GM12878 (cell line): ENCODE measurements around the gene RRP36. TPM values are rescaled to one million over a fixed set of nuclear protein-coding genes. Genes with fewer than 3 reads are reported as not detected.

ENCODE experiments used
- ATAC-seq: fragments of 200-7000 bp; cut with Tn5 transposase; 3 replicates; pipeline ENCODE4 v1.9.1; 2020; ENCODE audit warnings: mild to moderate bottlenecking, moderate library complexity
- BruUV-seq: library from RNA; stranded (reverse); fragments of 400-500 nt; replicated peaks from 2 replicates; lab custom pipeline; 2021; lab: Mats Ljungman, UMichigan
- CTCF ChIA-PET: fragments of 300-600 bp; sonication (Branson Sonifier 250); formaldehyde crosslinking; extraction: SDS; loops from one replicate; lab custom pipeline; 2021; ENCODE audit warnings: inconsistent platforms; lab: Yijun Ruan, JAX
- POLR2A ChIA-PET: fragments of 350-600 bp; formaldehyde crosslinking; extraction: SDS; loops from one replicate; lab custom pipeline; 2021; ENCODE audit warnings: inconsistent platforms; lab: Charles Lee
- RAD21 ChIA-PET: fragments of 300-600 bp; sonication (Branson Sonifier 250); formaldehyde crosslinking; loops from one replicate; lab custom pipeline; 2023; ENCODE audit warnings: antibody characterized with exemption; ENCODE audit not compliant: unreplicated experiment; lab: Charles Lee
- SMC1A ChIA-PET: fragments of 300-600 bp; sonication (Branson Sonifier 250); formaldehyde crosslinking; loops from one replicate; lab custom pipeline; 2023; ENCODE audit not compliant: unreplicated experiment, uncharacterized antibody; lab: Charles Lee
- DNase-seq: peaks from one replicate; pipeline ENCODE4 v3.0.0-alpha.2; 2011; ENCODE audit warnings: low read depth, low spot score
- FAIRE-seq: peaks from 3 replicates; lab custom pipeline; 2011; peaks lifted over from hg19 to GRCh38; lab: Jason Lieb, UNC
- H2AFZ ChIP-seq: 2 replicates; pipeline ENCODE4 v1.6.0; 2011; ENCODE audit warnings: low read depth, low read length, control low read depth; ENCODE audit not compliant: control insufficient read depth
- H3K27ac ChIP-seq: 2 replicates; pipeline ENCODE4 v1.5.1; 2011; ENCODE audit warnings: control low read depth; ENCODE audit not compliant: control insufficient read depth, insufficient read depth
- H3K27me3 ChIP-seq, 2 experiments: replicated peaks in 1 of 2; 2 replicates each; pipeline versions ENCODE4 v1.6.0 to v1.6.1; 2011; ENCODE audit warnings: low read length in 1 of 2; ENCODE audit not compliant: control insufficient read depth in 2 of 2, insufficient read depth in 2 of 2
- H3K36me3 ChIP-seq, 2 experiments: 2 replicates each; pipeline ENCODE4 v1.5.1; 2011; ENCODE audit warnings: low read length in 1 of 2; ENCODE audit not compliant: control insufficient read depth in 2 of 2, insufficient read depth in 2 of 2
- H3K4me1 ChIP-seq: 2 replicates; pipeline ENCODE4 v1.6.1; 2011; ENCODE audit warnings: mild to moderate bottlenecking, low read length, moderate library complexity, mixed read lengths; ENCODE audit not compliant: control insufficient read depth, insufficient read depth
- H3K4me2 ChIP-seq: 2 replicates; pipeline ENCODE4 v1.6.0; 2011; ENCODE audit warnings: control low read depth; ENCODE audit not compliant: control insufficient read depth, insufficient read depth
- H3K4me3 ChIP-seq: fragments of 200-600 bp; sonication (generic); 2 replicates; pipeline ENCODE4 v1.5.1; 2016
- H3K79me2 ChIP-seq: 2 replicates; pipeline ENCODE4 v1.6.0; 2011; ENCODE audit warnings: low read length; ENCODE audit not compliant: control insufficient read depth, insufficient read depth
- H3K9ac ChIP-seq: 2 replicates; pipeline ENCODE4 v1.8.0; 2011; ENCODE audit warnings: low read length, control low read depth, mixed read lengths; ENCODE audit not compliant: control insufficient read depth, insufficient read depth
- H3K9me3 ChIP-seq: replicated peaks from 3 replicates; pipeline ENCODE4 v1.5.1; 2011; ENCODE audit warnings: mild to moderate bottlenecking, low read length; ENCODE audit not compliant: control insufficient read depth, insufficient read depth
- H4K20me1 ChIP-seq: 2 replicates; pipeline ENCODE4 v1.6.0; 2011; ENCODE audit not compliant: control insufficient read depth, insufficient read depth
- CEBPB ChIP-seq, 2 experiments: fragments of 150-350 bp in 1 of 2; IDR thresholded peaks; 2 replicates each; pipeline ENCODE4 v1.6.1; 2012 to 2014; ENCODE audit warnings: low read depth in 2 of 2, low read length in 2 of 2, borderline replicate concordance in 1 of 2, inconsistent platforms in 1 of 2
- E2F8 ChIP-seq: fragments of 450-650 bp; IDR thresholded peaks from 2 replicates; pipeline ENCODE4 v1.6.1; 2018; ENCODE audit warnings: mild to moderate bottlenecking, low read depth, moderate library complexity; ENCODE audit not compliant: partially characterized antibody
- KAT2A ChIP-seq: conservative IDR thresholded peaks from 2 replicates; pipeline ENCODE4 v1.6.1; 2011; ENCODE audit warnings: low read depth, low read length; ENCODE audit not compliant: control insufficient read depth
- RFX5 ChIP-seq: IDR thresholded peaks from 2 replicates; pipeline ENCODE4 v1.6.1; 2011; ENCODE audit warnings: low read depth, low read length, improper control_type of control experiment
- WGBS: methylation state at CpG from one replicate; pipeline ENCODE4 v1.1.6; 2016; ENCODE audit warnings: low lambda C conversion rate; ENCODE audit not compliant: insufficient replicate concordance, insufficient coverage; ENCODE audit errors: missing lambda C conversion rate; 5-methylcytosine and 5-hydroxymethylcytosine counted together
- in situ Hi-C: fragments of 300-500 bp; cut with MboI; formaldehyde crosslinking; loops from 9 replicates; pipeline ENCODE4 v1.14.3; 2018; ENCODE audit warnings: mixed read lengths
- intact Hi-C: fragments of 100-400 bp; cut with micrococcal nuclease; formaldehyde crosslinking; loops from one replicate; pipeline ENCODE4 v1.14.2; 2022; ENCODE audit not compliant: unreplicated experiment
- polyA plus RNA-seq, 11 experiments: library from polyadenylated mRNA; depleted of rRNA in 4 of 11; unstranded in 6 of 11; stranded (reverse) in 5 of 11; fragments of >200 nt; fragmentation: Nextera tagmentation in 4 of 11; fragmentation: Illumina TruSeq in 1 of 11; extraction: Ambion mirVana in 4 of 11; extraction: Trizol in 1 of 11; gene quantifications; 1 replicate in 1 of 11; 2 replicates in 10 of 11; pipeline versions ENCODE4 v1.2.1 to v1.2.3, GENCODE V29; 2011 to 2016; ENCODE audit warnings: inconsistent platforms in 2 of 11, missing spikeins in 2 of 11, low read depth in 1 of 11
- total RNA-seq, 4 experiments: library from RNA; depleted of rRNA in 3 of 4; stranded (reverse); fragments of >200 nt in 3 of 4; fragmentation: Illumina TruSeq in 1 of 4; extraction: Trizol in 1 of 4; gene quantifications; 2 replicates each; pipeline versions ENCODE4 v1.2.1 to v1.2.3, GENCODE V29; 2013 to 2021

Gene RRP36
- total and polyA plus RNA-seq, 10 of the 15 experiments (the other 5 are each of a cell fraction or from before 2014, with no cell fraction given) = 17.6 to 101 (median 69.7) TPM

GRCh38 chr6:43045371-43045930 is 24.0 kb downstream of the RRP36 start:
- no peaks in the 10 kb centered on the region for H3K79me2 ChIP-seq
- TF ChIP-seq E2F8 (no peak), KAT2A (no peak), CEBPB (IDR thresholded peaks at IDR 0.05; ENCODE audit: borderline replicate concordance in 1 of 2, low read depth in 2 of 2, low read length in 2 of 2) (no peak), RFX5 (no peak)
- FAIRE-seq (no peak), ATAC-seq (no peak), DNase-seq (no peak)
- no peak overlapping the region for H3K4me2 ChIP-seq
- no peaks in the 10 kb centered on the region for H3K4me1 ChIP-seq
- no peaks in the 10 kb centered on the region for H3K27me3 ChIP-seq
- BruUV-seq = no TSS peak
- in situ Hi-C loops (no loop called here), intact Hi-C loops (no loop called here)
- ChIA-PET POLR2A (interaction anchor here (0.5 kb wide), 1 partner anchor 60 kb away, joined by 4 read pairs; no protein-coding TSS in a partner anchor), SMC1A (no interaction called here), RAD21 (no interaction called here), CTCF (no interaction called here)
- no peaks in the 10 kb centered on the region for H4K20me1 ChIP-seq
- H2AFZ ChIP-seq = no peak overlapping the region
- H3K36me3 ChIP-seq = peaks cover 10 to 32% of the 10 kb centered on the region in 2 experiments; a peak in 3 of 4 replicates
- H3K4me3 ChIP-seq = no peak overlapping the region
- H3K9ac ChIP-seq = no peak overlapping the region
- H3K9me3 ChIP-seq = no peaks in the 10 kb centered on the region
- H3K27ac ChIP-seq = no peak overlapping the region
- WGBS = over 99% methylated on average over 11 of the region's 11 CpGs
